Measurements from ENCODE around the gene MINDY3. TPM values are rescaled to one million over a fixed set of nuclear protein-coding genes. Genes with fewer than 3 reads are reported as not detected.

Gene MINDY3
- total and polyA plus RNA-seq, 2 donors (not counting 1 experiment from before 2014, with no cell fraction given): 11.6 to 29.3 TPM

GRCh38 chr10:15792777-15793176 is 67.5 kb downstream of the MINDY3 start:
- ATAC-seq (ENCODE audit: low read depth): no peak
- Histone ChIP-seq H2AFZ (ENCODE audit: insufficient read depth, low read depth, low read length, poor library complexity, severe bottlenecking) (no peak overlapping the region), H3K4me2 (replicated peaks; ENCODE audit: low read depth, low read length, poor library complexity, severe bottlenecking) (no peak overlapping the region), H3K79me2 (ENCODE audit: control insufficient read depth, insufficient read depth, low read length) (no peaks in the 10 kb centered on the region), H3K9ac (ENCODE audit: low read length) (no peak overlapping the region), H3K27me3 (replicated peaks in 1 of 4; ENCODE audit: control extremely low read depth in 1 of 4, control insufficient read depth in 3 of 4, insufficient read depth in 4 of 4, low read length in 3 of 4) (no peaks in the 10 kb centered on the region), H3K4me3 (ENCODE audit: control extremely low read depth in 1 of 5, extremely low read depth in 1 of 5, insufficient read depth in 1 of 5, low read depth in 2 of 5, low read length in 4 of 5) (no peak overlapping the region), H4K20me1 (ENCODE audit: control insufficient read depth, insufficient read depth, low read length, poor library complexity, severe bottlenecking) (no peaks in the 10 kb centered on the region), H3K4me1 (ENCODE audit: control insufficient read depth in 2 of 2, insufficient read depth in 2 of 2, low read length in 2 of 2) (no peaks in the 10 kb centered on the region), H3K9me3 (ENCODE audit: control extremely low read depth in 1 of 3, control insufficient read depth in 2 of 3, insufficient read depth in 1 of 3, low read length in 2 of 3) (no peaks in the 10 kb centered on the region), H3K36me3 (replicated peaks in 1 of 2; ENCODE audit: control extremely low read depth in 1 of 2, control insufficient read depth in 1 of 2, extremely low read depth in 1 of 2, insufficient read depth in 2 of 2, low read length in 1 of 2) (peaks cover 3 to 41% of the 10 kb centered on the region in 2 experiments), H3K27ac (ENCODE audit: low read length in 2 of 2) (no peak overlapping the region)
- ChIA-PET POLR2A (no interaction called here), CTCF (no interaction called here)
- no peaks in the 10 kb centered on the region for H3K9me3 Mint-ChIP-seq (ENCODE audit: insufficient read depth)
- 83% methylated on average over 1 of the region's 4 CpGs for whole genome bisulfite sequencing (ENCODE audit: insufficient coverage)
- no peaks in the 10 kb centered on the region for H3K4me1 Mint-ChIP-seq
- H3K27ac Mint-ChIP-seq: no peak overlapping the region
- intact Hi-C loops (cut with micrococcal nuclease): no loop called here
- no peaks in the 10 kb centered on the region for H3K27me3 Mint-ChIP-seq
- no peak for DNase-seq
- no peak for TF ChIP-seq CTCF (IDR thresholded peaks at IDR 0.05)
- TF ChIP-seq EZH2 (IDR thresholded peaks at IDR 0.05; ENCODE audit: borderline replicate concordance, insufficient read depth, low read depth, low read length, poor library complexity, severe bottlenecking): no peak
- H3K4me3 Mint-ChIP-seq: no peak overlapping the region

DNA sequence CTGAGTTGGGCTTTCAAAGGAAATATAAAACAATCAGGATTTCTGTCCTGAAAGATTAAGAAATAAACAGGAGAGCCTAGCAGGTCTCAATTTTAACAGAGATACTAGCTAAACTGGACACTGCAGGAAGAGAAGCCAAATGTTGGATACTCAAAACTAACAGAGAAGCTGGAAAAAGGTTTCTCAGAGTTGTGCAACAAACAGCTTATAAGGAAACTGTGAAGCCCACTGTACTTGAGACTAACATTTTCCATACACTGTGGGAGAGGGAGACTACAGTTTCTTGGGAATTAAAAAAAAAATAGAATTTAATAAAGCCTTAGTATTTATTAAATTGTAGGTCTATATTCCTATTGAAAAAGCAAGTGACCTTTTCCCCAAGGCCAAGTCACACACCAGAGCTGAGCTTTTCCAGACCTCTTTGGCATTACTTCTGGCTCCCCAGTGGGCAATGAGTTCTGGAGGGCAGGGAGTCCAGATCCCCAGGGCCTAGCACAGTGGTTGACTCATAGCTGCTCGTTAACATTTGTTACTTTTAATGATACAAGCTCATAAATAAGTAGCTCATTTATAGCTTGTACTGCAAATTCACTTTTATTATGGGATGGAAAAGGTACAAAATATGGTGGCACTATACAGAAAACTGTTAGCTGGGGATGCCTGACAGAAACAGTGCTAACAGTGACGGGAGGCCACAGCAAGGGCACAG is 68.3 kb downstream of the MINDY3 start:
- no peaks in the 10 kb centered on the region for H3K9me3 ChIP-seq (ENCODE audit: control extremely low read depth in 1 of 3, control insufficient read depth in 2 of 3, insufficient read depth in 1 of 3, low read length in 2 of 3)
- ATAC-seq (ENCODE audit: low read depth) (no peak), DNase-seq (no peak)
- Mint-ChIP-seq H3K4me3 (no peak overlapping the region), H3K4me1 (no peaks in the 10 kb centered on the region), H3K27ac (no peak overlapping the region), H3K9me3 (ENCODE audit: insufficient read depth) (no peaks in the 10 kb centered on the region), H3K27me3 (no peaks in the 10 kb centered on the region)
- H4K20me1 ChIP-seq (ENCODE audit: control insufficient read depth, insufficient read depth, low read length, poor library complexity, severe bottlenecking): no peaks in the 10 kb centered on the region
- TF ChIP-seq CTCF (IDR thresholded peaks at IDR 0.05) (no peak), EZH2 (IDR thresholded peaks at IDR 0.05; ENCODE audit: borderline replicate concordance, insufficient read depth, low read depth, low read length, poor library complexity, severe bottlenecking) (no peak)
- H3K4me2 ChIP-seq (replicated peaks; ENCODE audit: low read depth, low read length, poor library complexity, severe bottlenecking): no peak overlapping the region
- intact Hi-C loops (cut with micrococcal nuclease): no loop called here
- H3K4me3 ChIP-seq (ENCODE audit: control extremely low read depth in 1 of 5, extremely low read depth in 1 of 5, insufficient read depth in 1 of 5, low read depth in 2 of 5, low read length in 4 of 5): no peak overlapping the region
- H3K9ac ChIP-seq (ENCODE audit: low read length): no peak overlapping the region
- POLR2A ChIA-PET: no interaction called here
- no peaks in the 10 kb centered on the region for H3K27me3 ChIP-seq (replicated peaks in 1 of 4; ENCODE audit: control extremely low read depth in 1 of 4, control insufficient read depth in 3 of 4, insufficient read depth in 4 of 4, low read length in 3 of 4)
- no peak overlapping the region for H3K27ac ChIP-seq (ENCODE audit: low read length in 2 of 2)
- peaks cover 3 to 49% of the 10 kb centered on the region in 2 experiments for H3K36me3 ChIP-seq (replicated peaks in 1 of 2; ENCODE audit: control extremely low read depth in 1 of 2, control insufficient read depth in 1 of 2, extremely low read depth in 1 of 2, insufficient read depth in 2 of 2, low read length in 1 of 2)
- no peak overlapping the region for H2AFZ ChIP-seq (ENCODE audit: insufficient read depth, low read depth, low read length, poor library complexity, severe bottlenecking)
- H3K4me1 ChIP-seq (ENCODE audit: control insufficient read depth in 2 of 2, insufficient read depth in 2 of 2, low read length in 2 of 2): no peaks in the 10 kb centered on the region
- H3K79me2 ChIP-seq (ENCODE audit: control insufficient read depth, insufficient read depth, low read length): no peaks in the 10 kb centered on the region
- CTCF ChIA-PET: no interaction called here
- WGBS (ENCODE audit: insufficient coverage): 100% methylated on average over 1 of the region's 2 CpGs
